ENCODE results near the gene AGAP1.

- no peak for TF ChIP-seq POLR2A (IDR thresholded peaks at IDR 0.05)
- TF ChIP-seq CTCF (IDR thresholded peaks at IDR 0.05), result no peak
Observed at GRCh38 chr2:236047176-236047575, 553.3 kb downstream of the AGAP1 start.

All from right lobe of liver (tissue), 4 donors.